GM12878 (cell line): ENCODE results near the gene SETD2. TPM values are rescaled to one million over a fixed set of nuclear protein-coding genes. Genes with fewer than 3 reads are reported as not detected.

ENCODE experiments used
- ATAC-seq: fragments of 200-7000 bp; cut with Tn5 transposase; 3 replicates; pipeline ENCODE4 v1.9.1; 2020; ENCODE audit warnings: mild to moderate bottlenecking, moderate library complexity
- BruUV-seq: library from RNA; stranded (reverse); fragments of 400-500 nt; replicated peaks from 2 replicates; lab custom pipeline; 2021; lab: Mats Ljungman, UMichigan
- CTCF ChIA-PET: fragments of 300-600 bp; sonication (Branson Sonifier 250); formaldehyde crosslinking; extraction: SDS; loops from one replicate; lab custom pipeline; 2021; ENCODE audit warnings: inconsistent platforms; lab: Yijun Ruan, JAX
- POLR2A ChIA-PET: fragments of 350-600 bp; formaldehyde crosslinking; extraction: SDS; loops from one replicate; lab custom pipeline; 2021; ENCODE audit warnings: inconsistent platforms; lab: Charles Lee
- RAD21 ChIA-PET: fragments of 300-600 bp; sonication (Branson Sonifier 250); formaldehyde crosslinking; loops from one replicate; lab custom pipeline; 2023; ENCODE audit warnings: antibody characterized with exemption; ENCODE audit not compliant: unreplicated experiment; lab: Charles Lee
- SMC1A ChIA-PET: fragments of 300-600 bp; sonication (Branson Sonifier 250); formaldehyde crosslinking; loops from one replicate; lab custom pipeline; 2023; ENCODE audit not compliant: unreplicated experiment, uncharacterized antibody; lab: Charles Lee
- DNase-seq: peaks from one replicate; pipeline ENCODE4 v3.0.0-alpha.2; 2011; ENCODE audit warnings: low read depth, low spot score
- FAIRE-seq: peaks from 3 replicates; lab custom pipeline; 2011; peaks lifted over from hg19 to GRCh38; lab: Jason Lieb, UNC
- H2AFZ ChIP-seq: 2 replicates; pipeline ENCODE4 v1.6.0; 2011; ENCODE audit warnings: low read depth, low read length, control low read depth; ENCODE audit not compliant: control insufficient read depth
- H3K27ac ChIP-seq: 2 replicates; pipeline ENCODE4 v1.5.1; 2011; ENCODE audit warnings: control low read depth; ENCODE audit not compliant: control insufficient read depth, insufficient read depth
- H3K27me3 ChIP-seq, 2 experiments: replicated peaks in 1 of 2; 2 replicates each; pipeline versions ENCODE4 v1.6.0 to v1.6.1; 2011; ENCODE audit warnings: low read length in 1 of 2; ENCODE audit not compliant: control insufficient read depth in 2 of 2, insufficient read depth in 2 of 2
- H3K36me3 ChIP-seq, 2 experiments: 2 replicates each; pipeline ENCODE4 v1.5.1; 2011; ENCODE audit warnings: low read length in 1 of 2; ENCODE audit not compliant: control insufficient read depth in 2 of 2, insufficient read depth in 2 of 2
- H3K4me1 ChIP-seq: 2 replicates; pipeline ENCODE4 v1.6.1; 2011; ENCODE audit warnings: mild to moderate bottlenecking, low read length, moderate library complexity, mixed read lengths; ENCODE audit not compliant: control insufficient read depth, insufficient read depth
- H3K4me2 ChIP-seq: 2 replicates; pipeline ENCODE4 v1.6.0; 2011; ENCODE audit warnings: control low read depth; ENCODE audit not compliant: control insufficient read depth, insufficient read depth
- H3K4me3 ChIP-seq: fragments of 200-600 bp; sonication (generic); 2 replicates; pipeline ENCODE4 v1.5.1; 2016
- H3K79me2 ChIP-seq: 2 replicates; pipeline ENCODE4 v1.6.0; 2011; ENCODE audit warnings: low read length; ENCODE audit not compliant: control insufficient read depth, insufficient read depth
- H3K9ac ChIP-seq: 2 replicates; pipeline ENCODE4 v1.8.0; 2011; ENCODE audit warnings: low read length, control low read depth, mixed read lengths; ENCODE audit not compliant: control insufficient read depth, insufficient read depth
- H3K9me3 ChIP-seq: replicated peaks from 3 replicates; pipeline ENCODE4 v1.5.1; 2011; ENCODE audit warnings: mild to moderate bottlenecking, low read length; ENCODE audit not compliant: control insufficient read depth, insufficient read depth
- H4K20me1 ChIP-seq: 2 replicates; pipeline ENCODE4 v1.6.0; 2011; ENCODE audit not compliant: control insufficient read depth, insufficient read depth
- ASH2L ChIP-seq: fragments of 300-600, 200-600 bp; sonication (generic); IDR thresholded peaks from 2 replicates; pipeline ENCODE4 v1.6.1; 2017; ENCODE audit warnings: low read depth, mild to moderate bottlenecking, borderline replicate concordance
- CHD4 ChIP-seq: fragments of 200-600 bp; sonication (generic); IDR thresholded peaks from 2 replicates; pipeline ENCODE4 v1.6.1; 2016; ENCODE audit warnings: mild to moderate bottlenecking
- KDM1A ChIP-seq: fragments of 200-600 bp; sonication (generic); IDR thresholded peaks from 2 replicates; pipeline ENCODE4 v1.6.1; 2016; ENCODE audit warnings: borderline replicate concordance
- MAX ChIP-seq: IDR thresholded peaks from 2 replicates; pipeline ENCODE4 v1.6.1; 2012; ENCODE audit warnings: low read depth, low read length, improper control_type of control experiment
- PAX5 ChIP-seq: IDR thresholded peaks from 2 replicates; pipeline ENCODE4 v1.6.1; 2011; ENCODE audit warnings: low read depth, low read length, borderline replicate concordance
- POLR2AphosphoS2 ChIP-seq: IDR thresholded peaks from 2 replicates; pipeline ENCODE4 v1.6.1; 2011; ENCODE audit warnings: low read depth, mild to moderate bottlenecking, low read length, improper control_type of control experiment, moderate library complexity
- POLR2AphosphoS5 ChIP-seq: IDR thresholded peaks from 2 replicates; pipeline ENCODE4 v1.6.1; 2011; ENCODE audit warnings: mild to moderate bottlenecking, low read length, inconsistent platforms
- PRDM15 ChIP-seq: fragments of 450-650 bp; formaldehyde crosslinking; IDR thresholded peaks from 2 replicates; pipeline ENCODE4 v1.4.0; 2020; ENCODE audit warnings: mild to moderate bottlenecking, moderate library complexity
- RELA ChIP-seq: fragments of 450-650 bp; IDR thresholded peaks from 2 replicates; pipeline ENCODE4 v1.8.0; 2014; ENCODE audit warnings: borderline replicate concordance; ENCODE audit not compliant: partially characterized antibody
- SIX5 ChIP-seq: IDR thresholded peaks from 2 replicates; pipeline ENCODE4 v1.6.1; 2011; ENCODE audit warnings: mild to moderate bottlenecking, low read depth, low read length, moderate library complexity; ENCODE audit not compliant: severe bottlenecking
- SMARCA5 ChIP-seq: fragments of 450-650 bp; IDR thresholded peaks from 2 replicates; pipeline ENCODE4 v1.6.1; 2017; ENCODE audit warnings: mild to moderate bottlenecking
- SPI1 ChIP-seq: IDR thresholded peaks from 2 replicates; pipeline ENCODE4 v1.6.1; 2011; ENCODE audit warnings: low read depth, mild to moderate bottlenecking, low read length, moderate library complexity, borderline replicate concordance; ENCODE audit not compliant: insufficient read depth
- SUPT20H ChIP-seq: IDR thresholded peaks from 2 replicates; pipeline ENCODE4 v1.6.1; 2011; ENCODE audit warnings: low read depth, mild to moderate bottlenecking, low read length, moderate library complexity, borderline replicate concordance; ENCODE audit not compliant: control insufficient read depth
- USF2 ChIP-seq: IDR thresholded peaks from 2 replicates; pipeline ENCODE4 v1.6.1; 2011; ENCODE audit warnings: low read depth, low read length, improper control_type of control experiment, borderline replicate concordance
- ZBTB11 ChIP-seq: fragments of 450-650 bp; formaldehyde crosslinking; IDR thresholded peaks from 2 replicates; pipeline ENCODE4 v1.5.0; 2022; ENCODE audit warnings: mild to moderate bottlenecking, missing genetic modification characterization
- ZZZ3 ChIP-seq: IDR thresholded peaks from 2 replicates; pipeline ENCODE4 v1.6.1; 2011; ENCODE audit warnings: low read depth; ENCODE audit not compliant: control insufficient read depth, insufficient read length
- WGBS: methylation state at CpG from one replicate; pipeline ENCODE4 v1.1.6; 2016; ENCODE audit warnings: low lambda C conversion rate; ENCODE audit not compliant: insufficient replicate concordance, insufficient coverage; ENCODE audit errors: missing lambda C conversion rate; 5-methylcytosine and 5-hydroxymethylcytosine counted together
- in situ Hi-C: fragments of 300-500 bp; cut with MboI; formaldehyde crosslinking; loops from 9 replicates; pipeline ENCODE4 v1.14.3; 2018; ENCODE audit warnings: mixed read lengths
- intact Hi-C: fragments of 100-400 bp; cut with micrococcal nuclease; formaldehyde crosslinking; loops from one replicate; pipeline ENCODE4 v1.14.2; 2022; ENCODE audit not compliant: unreplicated experiment
- polyA plus RNA-seq, 11 experiments: library from polyadenylated mRNA; depleted of rRNA in 4 of 11; unstranded in 6 of 11; stranded (reverse) in 5 of 11; fragments of >200 nt; fragmentation: Nextera tagmentation in 4 of 11; fragmentation: Illumina TruSeq in 1 of 11; extraction: Ambion mirVana in 4 of 11; extraction: Trizol in 1 of 11; gene quantifications; 1 replicate in 1 of 11; 2 replicates in 10 of 11; pipeline versions ENCODE4 v1.2.1 to v1.2.3, GENCODE V29; 2011 to 2016; ENCODE audit warnings: inconsistent platforms in 2 of 11, missing spikeins in 2 of 11, low read depth in 1 of 11
- total RNA-seq, 4 experiments: library from RNA; depleted of rRNA in 3 of 4; stranded (reverse); fragments of >200 nt in 3 of 4; fragmentation: Illumina TruSeq in 1 of 4; extraction: Trizol in 1 of 4; gene quantifications; 2 replicates each; pipeline versions ENCODE4 v1.2.1 to v1.2.3, GENCODE V29; 2013 to 2021

The SETD2 gene
- total and polyA plus RNA-seq, 10 of the 15 experiments (the other 5 are each of a cell fraction or from before 2014, with no cell fraction given): 8.4 to 44.9 (median 24.5) TPM

- H3K4me3 ChIP-seq: no peak overlapping the region
- H4K20me1 ChIP-seq: no peaks in the 10 kb centered on the region; the same call in 1 of the 2 replicates
- BruUV-seq: TSS peak; percentile 40
- in situ Hi-C loops: no loop called here
- H3K79me2 ChIP-seq: peaks cover 8% of the 10 kb centered on the region
- no peak overlapping the region for H2AFZ ChIP-seq
- H3K36me3 ChIP-seq: peaks cover 6 to 25% of the 10 kb centered on the region in 2 experiments
- ChIA-PET SMC1A (interaction anchor here (0.6 to 2.9 kb wide), 9 partner anchors 10 to 83 kb away, joined by 3 to 17 read pairs (median 3); no protein-coding TSS in a partner anchor), CTCF (interaction anchor here (0.7 to 1.6 kb wide), 4 partner anchors 10 to 81 kb away, joined by 3 to 5 read pairs (median 4); no protein-coding TSS in a partner anchor), POLR2A (no interaction called here), RAD21 (interaction anchor here (0.9 to 2.8 kb wide), 5 partner anchors 12 to 144 kb away, joined by 3 to 21 read pairs (median 4); partner anchors contain the start of gene SETD2)
- intact Hi-C loops: loop anchor here (10.0 kb wide), 2 partner anchors 141 to 241 kb away; no protein-coding TSS in a partner anchor
- H3K27me3 ChIP-seq: no peaks in the 10 kb centered on the region
- peak overlapping the region; percentile 29; the same call in 1 of the 2 replicates for H3K27ac ChIP-seq
- no peaks in the 10 kb centered on the region for H3K9me3 ChIP-seq
- FAIRE-seq (peak; percentile 73), DNase-seq (peak; percentile 21), ATAC-seq (peak; percentile 75)
- WGBS: 34% methylated on average over 3 of the region's 3 CpGs
- H3K4me1 ChIP-seq: peaks cover 18% of the 10 kb centered on the region
- no peak overlapping the region for H3K9ac ChIP-seq
- peak overlapping the region; percentile 56 for H3K4me2 ChIP-seq
- TF ChIP-seq ZBTB11 (CRISPR knock-in tag) (no peak), USF2 (no peak), POLR2AphosphoS5 (no peak), POLR2AphosphoS2 (no peak), SPI1 (no peak), KDM1A (no peak), PRDM15 (CRISPR knock-in tag) (no peak), MAX (no peak), SMARCA5 (no peak), CHD4 (no peak), ZZZ3 (no peak), PAX5 (no peak), SUPT20H (no peak), ASH2L (no peak), RELA (no peak), SIX5 (no peak)
Observed at GRCh38 chr3:47083786-47084185, 80.1 kb downstream of the SETD2 start.
